HG03060 (cell line): ENCODE measurements around the gene TEX2.
A peak's percentile ranks its signal among the peaks of the same experiment; 100 is the strongest.

Source experiments
- ATAC-seq: cut with Tn5 transposase; IDR thresholded peaks from one replicate; pipeline ENCODE4 v1.9.1; 2021; ENCODE audit warnings: low read depth, moderate number of reproducible peaks; ENCODE audit not compliant: unreplicated experiment

Gene TEX2

GRCh38 chr17:64124609-64125008 is 138.5 kb downstream of the TEX2 start:
- no peak for ATAC-seq

- ATAC-seq = no peak
These were observed 139.9 kb downstream of the TEX2 start for GRCh38 chr17:64123114-64123513.

GRCh38 chr17:64120972-64121786 is 141.9 kb downstream of the TEX2 start:
- ATAC-seq = peak; percentile 50

GRCh38 chr17:64120159-64120810 is 142.8 kb downstream of the TEX2 start:
- ATAC-seq = no peak

GRCh38 chr17:64117981-64118979 is 144.8 kb downstream of the TEX2 start:
- ATAC-seq = no peak

GRCh38 chr17:64115822-64116534 is 147.1 kb downstream of the TEX2 start:
- ATAC-seq = no peak

- no peak for ATAC-seq
These were observed 147.9 kb downstream of the TEX2 start for GRCh38 chr17:64115043-64115698.

GRCh38 chr17:64113006-64113405 is 150.1 kb downstream of the TEX2 start:
- no peak for ATAC-seq

GRCh38 chr17:64111831-64112230 is 151.2 kb downstream of the TEX2 start:
- no peak for ATAC-seq

GRCh38 chr17:64110379-64111152 is 152.5 kb downstream of the TEX2 start:
- no peak for ATAC-seq

- no peak for ATAC-seq
These were observed 153.7 kb downstream of the TEX2 start for GRCh38 chr17:64109400-64109799.

- no peak for ATAC-seq
These were observed 155.4 kb downstream of the TEX2 start for GRCh38 chr17:64107500-64108236.

GRCh38 chr17:64106918-64107317 is 156.1 kb downstream of the TEX2 start:
- ATAC-seq = no peak

- no peak for ATAC-seq
These were observed 159.4 kb downstream of the TEX2 start for GRCh38 chr17:64103391-64104364.

GRCh38 chr17:64102627-64103390 is 160.3 kb downstream of the TEX2 start:
- no peak for ATAC-seq

- ATAC-seq = no peak
These were observed 163.5 kb downstream of the TEX2 start for GRCh38 chr17:64099543-64099942.
